Lung (tissue), 12 donors: ENCODE data around the gene ADGRL2. TPM values are rescaled to one million over a fixed set of nuclear protein-coding genes. Genes with fewer than 3 reads are reported as not detected.

Experiments used
- ATAC-seq: fragments of 200-7000 bp; cut with Tn5 transposase; one replicate; pipeline ENCODE4 v1.9.1; 2020; ENCODE audit warnings: moderate number of reproducible peaks; ENCODE audit not compliant: insufficient read depth, low FRiP score
- DNase-seq, 3 donors: peaks; one replicate each; pipeline ENCODE4 v3.0.0-alpha.2; 2013 to 2017
- H3K27ac ChIP-seq, 2 donors: one replicate each; pipeline ENCODE4 v1.5.1; 2013; ENCODE audit warnings: mild to moderate bottlenecking in 2 of 2, moderate library complexity in 2 of 2, control low read depth in 1 of 2, inconsistent platforms in 1 of 2, low read depth in 1 of 2, low read length in 1 of 2
- H3K27me3 ChIP-seq, 3 donors: one replicate each; pipeline ENCODE4 v1.5.1; 2013; ENCODE audit warnings: low read length in 2 of 3; ENCODE audit not compliant: control insufficient read depth in 3 of 3, insufficient read depth in 3 of 3
- H3K36me3 ChIP-seq, 4 donors: one replicate each; pipeline ENCODE4 v1.5.1; 2013; ENCODE audit warnings: low read length in 4 of 4, mild to moderate bottlenecking in 1 of 4, moderate library complexity in 1 of 4; ENCODE audit not compliant: control insufficient read depth in 4 of 4, insufficient read depth in 4 of 4
- H3K4me1 ChIP-seq, 5 donors: one replicate each; pipeline ENCODE4 v1.5.1; 2013; ENCODE audit warnings: low read length in 5 of 5, mild to moderate bottlenecking in 2 of 5, moderate library complexity in 1 of 5; ENCODE audit not compliant: control insufficient read depth in 5 of 5, insufficient read depth in 5 of 5
- H3K4me3 ChIP-seq: one replicate; pipeline ENCODE4 v1.5.1; 2013; ENCODE audit warnings: mild to moderate bottlenecking, control low read depth, moderate library complexity
- H3K9ac ChIP-seq, 2 donors: one replicate each; pipeline ENCODE4 v1.5.1; 2013; ENCODE audit warnings: low read length in 2 of 2, control low read depth in 1 of 2; ENCODE audit not compliant: insufficient read depth in 1 of 2
- H3K9me3 ChIP-seq, 4 donors: one replicate each; pipeline ENCODE4 v1.5.1; 2013; ENCODE audit warnings: low read length in 3 of 4, mild to moderate bottlenecking in 1 of 4, moderate library complexity in 1 of 4; ENCODE audit not compliant: control insufficient read depth in 4 of 4, insufficient read depth in 3 of 4
- CTCF ChIP-seq: IDR thresholded peaks from 2 replicates; pipeline ENCODE4 v1.5.1; 2012; ENCODE audit warnings: mild to moderate bottlenecking; ENCODE audit errors: control extremely low read depth, extremely low read depth
- WGBS, 2 donors: extraction: QIAGEN DNeasy Blood & Tissue Kit; methylation state at CpG; one replicate each; pipeline ENCODE4 v1.1.7; 2013; 5-methylcytosine and 5-hydroxymethylcytosine counted together
- polyA plus RNA-seq, 2 donors: library from polyadenylated mRNA; stranded (reverse); fragments of 200-250 nt; gene quantifications; one replicate each; pipeline ENCODE4 v1.2.1, GENCODE V29; 2013
- total RNA-seq, 2 donors: library from RNA; depleted of rRNA in 1 of 2; stranded (reverse); fragments of >200 nt in 1 of 2; gene quantifications; one replicate each; pipeline ENCODE4 v1.2.1, GENCODE V29; 2014 to 2021
- donor health status: control.
- donor health status: control.
- donor health status: Bipolar disorder and iron deficiency.
- donor health status: healthy.
- donor health status: DM: yes; HTN: yes; CAD: no.

Gene ADGRL2
- total and polyA plus RNA-seq, 4 donors, result 32.5 to 421 (median 72.1) TPM

GRCh38 chr1:81850495-81850894 is 49.8 kb downstream of the ADGRL2 start:
- peaks cover 0 to 4% (median 0%) of the 10 kb centered on the region in 4 donors for H3K36me3 ChIP-seq
- DNase-seq, result no peak
- no peak for ATAC-seq
- no peak for TF ChIP-seq CTCF
- H3K9me3 ChIP-seq, result no peaks in the 10 kb centered on the region
- peaks cover 0 to 17% (median 0%) of the 10 kb centered on the region in 5 donors for H3K4me1 ChIP-seq
- H3K27me3 ChIP-seq, result no peaks in the 10 kb centered on the region
- H3K4me3 ChIP-seq, result no peak overlapping the region
- H3K27ac ChIP-seq, result no peak overlapping the region
- H3K9ac ChIP-seq, result no peak overlapping the region

GRCh38 chr1:81851217-81851616 is 50.5 kb downstream of the ADGRL2 start:
- no peak overlapping the region for H3K9ac ChIP-seq
- peaks cover 0 to 4% (median 0%) of the 10 kb centered on the region in 4 donors for H3K36me3 ChIP-seq
- peaks cover 0 to 17% (median 0%) of the 10 kb centered on the region in 5 donors for H3K4me1 ChIP-seq
- 82 to 88% methylated on average over 2 of the region's 2 CpGs for whole genome bisulfite sequencing, 2 donors
- TF ChIP-seq CTCF, result no peak
- H3K4me3 ChIP-seq, result no peak overlapping the region
- H3K27ac ChIP-seq, result no peak overlapping the region
- ATAC-seq (no peak), DNase-seq (no peak)
- H3K9me3 ChIP-seq, result no peaks in the 10 kb centered on the region
- no peaks in the 10 kb centered on the region for H3K27me3 ChIP-seq

DNA sequence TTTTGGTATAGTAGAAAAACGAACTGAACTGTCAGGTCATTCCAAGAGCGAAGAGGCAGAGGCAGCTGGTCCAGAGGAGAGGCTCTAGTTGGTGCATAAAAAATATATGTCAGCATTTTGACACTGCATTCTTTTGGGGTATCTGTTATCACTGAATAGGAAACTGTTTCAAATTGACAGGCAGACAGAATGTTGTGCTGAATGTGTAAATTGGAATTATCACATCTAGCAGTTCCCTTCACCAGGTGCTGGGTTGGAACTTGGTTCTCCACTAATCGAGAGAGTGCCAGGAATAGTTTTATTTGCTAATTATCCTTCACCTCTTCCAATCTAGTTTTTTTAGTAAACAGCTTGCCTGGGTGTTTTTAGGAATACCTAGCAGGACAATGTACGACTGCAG is 52.2 kb downstream of the ADGRL2 start:
- peaks cover 0 to 4% (median 0%) of the 10 kb centered on the region in 4 donors for H3K36me3 ChIP-seq

More for the DNA sequence above, 52.2 kb downstream of the ADGRL2 start:
- 71 to 79% methylated on average over 4 of the region's 4 CpGs for WGBS, 2 donors
- Histone ChIP-seq H3K4me3 (no peak overlapping the region), H3K9me3 (no peaks in the 10 kb centered on the region), H3K4me1 (peaks cover 0 to 15% (median 0%) of the 10 kb centered on the region in 5 donors), H3K9ac (no peak overlapping the region), H3K27ac (no peak overlapping the region), H3K27me3 (no peaks in the 10 kb centered on the region)
- TF ChIP-seq CTCF, result no peak
- DNase-seq (no peak), ATAC-seq (no peak)
